WTC11 (cell line): ENCODE data around the gene FNDC1. TPM values are rescaled to one million over a fixed set of nuclear protein-coding genes. Genes with fewer than 3 reads are reported as not detected.

ENCODE experiments used
- ATAC-seq: fragments of 200-7000 bp; cut with Tn5 transposase; 2 replicates; pipeline ENCODE4 v1.10.0; 2021; ENCODE audit warnings: mild to moderate bottlenecking, moderate library complexity
- CTCF ChIA-PET: fragments of 300-600 bp; sonication (Branson Sonifier 250); formaldehyde crosslinking; loops from one replicate; lab custom pipeline; 2021; ENCODE audit warnings: antibody characterized with exemption; lab: Charles Lee
- POLR2A ChIA-PET: fragments of 350-600 bp; sonication (Branson Sonifier 250); formaldehyde crosslinking; loops from one replicate; lab custom pipeline; 2021; ENCODE audit warnings: antibody characterized with exemption; lab: Charles Lee
- DNase-seq: peaks from one replicate; pipeline ENCODE4 v3.0.0; 2021; ENCODE audit warnings: low spot score
- H3K27ac Mint-ChIP-seq: 2 replicates; pipeline ENCODE4 v1.8.0; 2021; ENCODE audit warnings: mixed read lengths
- H3K27me3 Mint-ChIP-seq: 2 replicates; pipeline ENCODE4 v1.8.0; 2021; ENCODE audit warnings: low read depth, mild to moderate bottlenecking, moderate library complexity, mixed read lengths
- H3K36me3 Mint-ChIP-seq: 2 replicates; pipeline ENCODE4 v1.8.0; 2021; ENCODE audit warnings: mixed read lengths
- H3K4me1 Mint-ChIP-seq: 2 replicates; pipeline ENCODE4 v1.8.0; 2022; ENCODE audit warnings: mixed read lengths
- H3K4me3 Mint-ChIP-seq: 2 replicates; pipeline ENCODE4 v1.8.0; 2021; ENCODE audit warnings: mild to moderate bottlenecking, moderate library complexity, mixed read lengths
- H3K9me3 Mint-ChIP-seq: 2 replicates; pipeline ENCODE4 v1.8.0; 2021; ENCODE audit warnings: mixed read lengths
- AFF4 ChIP-seq: sonication (generic); formaldehyde crosslinking; IDR thresholded peaks from 2 replicates; pipeline ENCODE4 v1.8.1; 2023; ENCODE audit warnings: mild to moderate bottlenecking, missing genetic modification reagents, borderline replicate concordance
- ATF1 ChIP-seq: sonication (generic); formaldehyde crosslinking; IDR thresholded peaks from 2 replicates; pipeline ENCODE4 v1.8.1; 2023; ENCODE audit warnings: mild to moderate bottlenecking, moderate library complexity, missing genetic modification reagents
- CREB1 ChIP-seq: sonication (generic); formaldehyde crosslinking; IDR thresholded peaks from 2 replicates; pipeline ENCODE4 v1.8.0; 2023; ENCODE audit warnings: mild to moderate bottlenecking, missing genetic modification reagents
- ESRRA ChIP-seq: sonication (generic); formaldehyde crosslinking; IDR thresholded peaks from 2 replicates; pipeline ENCODE4 v1.8.1; 2022; ENCODE audit warnings: mild to moderate bottlenecking, missing genetic modification reagents, borderline replicate concordance
- GRHL2 ChIP-seq: fragments of 250-450 bp; sonication (Bioruptor Pico); IDR thresholded peaks from 2 replicates; pipeline ENCODE4 v1.8.0; 2022; ENCODE audit warnings: mild to moderate bottlenecking, moderate library complexity; ENCODE audit not compliant: insufficient replicate concordance, severe bottlenecking
- IRF2 ChIP-seq: sonication (generic); formaldehyde crosslinking; IDR thresholded peaks from 2 replicates; pipeline ENCODE4 v1.8.0; 2022; ENCODE audit warnings: low read depth, missing genetic modification reagents, borderline replicate concordance
- JAZF1 ChIP-seq: fragments of 250-450 bp; sonication (Bioruptor Pico); IDR thresholded peaks from 2 replicates; pipeline ENCODE4 v1.9.0; 2021; ENCODE audit warnings: moderate library complexity, mild to moderate bottlenecking, inconsistent platforms
- MAX ChIP-seq: sonication (generic); formaldehyde crosslinking; IDR thresholded peaks from 2 replicates; pipeline ENCODE4 v1.8.0; 2022; ENCODE audit warnings: mild to moderate bottlenecking, missing genetic modification reagents
- NFATC4 ChIP-seq: fragments of 250-450 bp; sonication (Bioruptor Pico); IDR thresholded peaks from 2 replicates; pipeline ENCODE4 v1.9.0; 2021; ENCODE audit warnings: mild to moderate bottlenecking
- NR3C1 ChIP-seq: sonication (generic); formaldehyde crosslinking; conservative IDR thresholded peaks from 2 replicates; pipeline ENCODE4 v1.8.1; 2023; ENCODE audit warnings: low read depth, mild to moderate bottlenecking, missing genetic modification reagents
- RORB ChIP-seq: fragments of 250-450 bp; sonication (Bioruptor Pico); IDR thresholded peaks from 2 replicates; pipeline ENCODE4 v1.9.0; 2021; ENCODE audit warnings: mild to moderate bottlenecking
- SMAD3 ChIP-seq: sonication (generic); formaldehyde crosslinking; IDR thresholded peaks from 2 replicates; pipeline ENCODE4 v1.8.0; 2022; ENCODE audit warnings: missing genetic modification reagents, mild to moderate bottlenecking, borderline replicate concordance
- SMAD4 ChIP-seq: sonication (generic); formaldehyde crosslinking; IDR thresholded peaks from 2 replicates; pipeline ENCODE4 v1.8.0; 2022; ENCODE audit warnings: mild to moderate bottlenecking, missing genetic modification reagents
- SOX15 ChIP-seq: fragments of 250-450 bp; sonication (Bioruptor Pico); IDR thresholded peaks from 2 replicates; pipeline ENCODE4 v1.9.0; 2021; ENCODE audit warnings: mild to moderate bottlenecking
- SP1 ChIP-seq: sonication (generic); formaldehyde crosslinking; conservative IDR thresholded peaks from 2 replicates; pipeline ENCODE4 v1.8.1; 2022; ENCODE audit warnings: missing genetic modification reagents
- ZBTB43 ChIP-seq: sonication (generic); formaldehyde crosslinking; IDR thresholded peaks from 2 replicates; pipeline ENCODE4 v1.8.1; 2023; ENCODE audit warnings: mild to moderate bottlenecking, missing genetic modification reagents
- total RNA-seq: library from RNA; stranded (reverse); gene quantifications from 3 replicates; pipeline ENCODE4 v1.2.3, GENCODE V29; 2021
- TF ChIP-seq, protein P1 (sequence below): sonication (generic); formaldehyde crosslinking; IDR thresholded peaks from 2 replicates; pipeline ENCODE4 v1.8.1; 2022; ENCODE audit warnings: mild to moderate bottlenecking, missing genetic modification reagents, moderate library complexity, borderline replicate concordance
- TF ChIP-seq, protein P2 (sequence below): sonication (generic); formaldehyde crosslinking; conservative IDR thresholded peaks from 2 replicates; pipeline ENCODE4 v1.8.1; 2022; ENCODE audit warnings: mild to moderate bottlenecking, missing genetic modification reagents
- TF ChIP-seq, protein P3 (sequence below): fragments of 200-600 bp; IDR thresholded peaks from 2 replicates; pipeline ENCODE4 v1.8.0; 2022; ENCODE audit warnings: antibody characterized with exemption
- TF ChIP-seq, protein P4 (sequence below): sonication (generic); formaldehyde crosslinking; IDR thresholded peaks from 2 replicates; pipeline ENCODE4 v1.8.0; 2022; ENCODE audit warnings: mild to moderate bottlenecking, missing genetic modification reagents

The FNDC1 gene
- total RNA-seq, 1 experiment from 2014 or later, result 0.44 TPM

- ATAC-seq (no peak), DNase-seq (no peak)
- CTCF ChIA-PET, result interaction anchor here (0.6 kb wide), 1 partner anchor 36 kb away, joined by 3 read pairs; no protein-coding TSS in a partner anchor
- Mint-ChIP-seq H3K4me1 (peaks cover 4% of the 10 kb centered on the region), H3K27ac (no peak overlapping the region), H3K9me3 (peaks cover 7% of the 10 kb centered on the region), H3K27me3 (peaks cover 11% of the 10 kb centered on the region), H3K36me3 (no peaks in the 10 kb centered on the region)
- TF ChIP-seq, protein P1, sequence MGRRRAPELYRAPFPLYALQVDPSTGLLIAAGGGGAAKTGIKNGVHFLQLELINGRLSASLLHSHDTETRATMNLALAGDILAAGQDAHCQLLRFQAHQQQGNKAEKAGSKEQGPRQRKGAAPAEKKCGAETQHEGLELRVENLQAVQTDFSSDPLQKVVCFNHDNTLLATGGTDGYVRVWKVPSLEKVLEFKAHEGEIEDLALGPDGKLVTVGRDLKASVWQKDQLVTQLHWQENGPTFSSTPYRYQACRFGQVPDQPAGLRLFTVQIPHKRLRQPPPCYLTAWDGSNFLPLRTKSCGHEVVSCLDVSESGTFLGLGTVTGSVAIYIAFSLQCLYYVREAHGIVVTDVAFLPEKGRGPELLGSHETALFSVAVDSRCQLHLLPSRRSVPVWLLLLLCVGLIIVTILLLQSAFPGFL (CRISPR knock-in tag), result no peak
- TF ChIP-seq SMAD3 (no peak), ZBTB43 (CRISPR knock-in tag) (no peak), SOX15 (CRISPR knock-in tag) (no peak), JAZF1 (CRISPR knock-in tag) (no peak), SMAD4 (CRISPR knock-in tag) (no peak), SP1 (CRISPR knock-in tag) (no peak), GRHL2 (CRISPR knock-in tag) (no peak), NR3C1 (CRISPR knock-in tag) (no peak), IRF2 (CRISPR knock-in tag) (no peak), CREB1 (no peak), RORB (CRISPR knock-in tag) (no peak), MAX (CRISPR knock-in tag) (no peak), ATF1 (CRISPR knock-in tag) (no peak), ESRRA (no peak), AFF4 (CRISPR knock-in tag) (no peak), NFATC4 (CRISPR knock-in tag) (no peak)
- TF ChIP-seq, protein P2, sequence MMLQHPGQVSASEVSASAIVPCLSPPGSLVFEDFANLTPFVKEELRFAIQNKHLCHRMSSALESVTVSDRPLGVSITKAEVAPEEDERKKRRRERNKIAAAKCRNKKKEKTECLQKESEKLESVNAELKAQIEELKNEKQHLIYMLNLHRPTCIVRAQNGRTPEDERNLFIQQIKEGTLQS (CRISPR knock-in tag), result no peak
- TF ChIP-seq, protein P3, sequence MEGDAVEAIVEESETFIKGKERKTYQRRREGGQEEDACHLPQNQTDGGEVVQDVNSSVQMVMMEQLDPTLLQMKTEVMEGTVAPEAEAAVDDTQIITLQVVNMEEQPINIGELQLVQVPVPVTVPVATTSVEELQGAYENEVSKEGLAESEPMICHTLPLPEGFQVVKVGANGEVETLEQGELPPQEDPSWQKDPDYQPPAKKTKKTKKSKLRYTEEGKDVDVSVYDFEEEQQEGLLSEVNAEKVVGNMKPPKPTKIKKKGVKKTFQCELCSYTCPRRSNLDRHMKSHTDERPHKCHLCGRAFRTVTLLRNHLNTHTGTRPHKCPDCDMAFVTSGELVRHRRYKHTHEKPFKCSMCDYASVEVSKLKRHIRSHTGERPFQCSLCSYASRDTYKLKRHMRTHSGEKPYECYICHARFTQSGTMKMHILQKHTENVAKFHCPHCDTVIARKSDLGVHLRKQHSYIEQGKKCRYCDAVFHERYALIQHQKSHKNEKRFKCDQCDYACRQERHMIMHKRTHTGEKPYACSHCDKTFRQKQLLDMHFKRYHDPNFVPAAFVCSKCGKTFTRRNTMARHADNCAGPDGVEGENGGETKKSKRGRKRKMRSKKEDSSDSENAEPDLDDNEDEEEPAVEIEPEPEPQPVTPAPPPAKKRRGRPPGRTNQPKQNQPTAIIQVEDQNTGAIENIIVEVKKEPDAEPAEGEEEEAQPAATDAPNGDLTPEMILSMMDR, result no peak
- TF ChIP-seq, protein P4, sequence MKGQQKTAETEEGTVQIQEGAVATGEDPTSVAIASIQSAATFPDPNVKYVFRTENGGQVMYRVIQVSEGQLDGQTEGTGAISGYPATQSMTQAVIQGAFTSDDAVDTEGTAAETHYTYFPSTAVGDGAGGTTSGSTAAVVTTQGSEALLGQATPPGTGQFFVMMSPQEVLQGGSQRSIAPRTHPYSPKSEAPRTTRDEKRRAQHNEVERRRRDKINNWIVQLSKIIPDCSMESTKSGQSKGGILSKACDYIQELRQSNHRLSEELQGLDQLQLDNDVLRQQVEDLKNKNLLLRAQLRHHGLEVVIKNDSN (CRISPR knock-in tag), result no peak
- TF ChIP-seq, all 79 proteins: peak for 0
- POLR2A ChIA-PET, result no interaction called here
- H3K4me3 Mint-ChIP-seq, result no peak overlapping the region
Measured at GRCh38 chr6:159255434-159255951, 86.3 kb downstream of the FNDC1 start.
